GM10248 (cell line): ENCODE measurements around the gene FKBP8.

Source experiments
- CTCF ChIA-PET: fragments of 300-600 bp; sonication (Branson Sonifier 250); formaldehyde crosslinking; extraction: SDS; loops from one replicate; lab custom pipeline; 2021; ENCODE audit warnings: antibody characterized with exemption; lab: Yijun Ruan, JAX
- POLR2A ChIA-PET: fragments of 350-650 bp; sonication (Branson Sonifier 250); formaldehyde crosslinking; extraction: SDS; loops from one replicate; lab custom pipeline; 2020; ENCODE audit warnings: antibody characterized with exemption; lab: Yijun Ruan, JAX
- DNase-seq: peaks from one replicate; pipeline ENCODE4 v3.0.0; 2012; ENCODE audit errors: extremely low spot score
- TF ChIP-seq, protein P1 (sequence below): IDR thresholded peaks from 2 replicates; pipeline ENCODE4 v1.5.1; 2012; ENCODE audit warnings: mild to moderate bottlenecking, low read depth; ENCODE audit errors: extremely low read depth, missing control alignments, control extremely low read depth

The FKBP8 gene

DNA sequence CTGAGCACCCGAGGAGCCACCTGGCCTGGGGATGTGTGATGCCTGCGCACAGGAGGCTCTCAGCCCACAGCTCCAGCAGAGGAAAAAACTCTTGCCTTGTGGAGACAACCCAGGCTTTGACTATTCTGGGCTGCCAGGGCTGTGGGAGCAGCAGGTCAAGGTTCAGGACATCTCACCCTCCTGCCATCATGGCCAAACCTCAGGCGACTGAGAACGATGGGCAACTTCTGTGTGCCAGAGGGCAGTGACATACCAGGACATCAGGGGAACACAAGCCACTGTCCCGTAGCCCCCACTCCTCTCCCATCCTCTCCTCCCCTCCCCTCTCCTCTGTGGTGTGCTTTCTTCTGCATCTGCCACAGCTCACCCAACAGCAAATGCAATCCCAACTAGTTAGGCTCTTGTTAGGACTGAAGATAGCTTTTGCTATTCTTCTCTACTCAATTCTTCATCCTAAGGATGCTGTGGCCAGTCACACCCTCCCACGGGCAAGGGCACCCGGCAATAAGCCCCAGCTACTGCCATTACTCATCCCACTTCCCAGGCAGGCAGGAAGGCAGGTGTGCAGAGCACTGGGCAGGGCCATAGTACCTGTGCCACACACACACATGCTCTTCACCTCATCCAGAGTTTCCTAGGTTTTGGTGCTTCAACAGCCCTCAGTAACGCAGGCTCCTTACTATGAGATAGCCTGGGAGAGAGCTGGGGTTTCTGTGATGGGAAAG, 38.3 kb downstream of the FKBP8 start:
- DNase-seq, result no peak
- ChIA-PET POLR2A (interaction anchor here (0.6 kb wide), 1 partner anchor 43 kb away, joined by 4 read pairs; no protein-coding TSS in a partner anchor), CTCF (interaction anchor here (0.9 to 6.7 kb wide), 4 partner anchors 9 to 44 kb away, joined by 3 to 38 read pairs (median 4); no protein-coding TSS in a partner anchor)
- TF ChIP-seq, protein P1, sequence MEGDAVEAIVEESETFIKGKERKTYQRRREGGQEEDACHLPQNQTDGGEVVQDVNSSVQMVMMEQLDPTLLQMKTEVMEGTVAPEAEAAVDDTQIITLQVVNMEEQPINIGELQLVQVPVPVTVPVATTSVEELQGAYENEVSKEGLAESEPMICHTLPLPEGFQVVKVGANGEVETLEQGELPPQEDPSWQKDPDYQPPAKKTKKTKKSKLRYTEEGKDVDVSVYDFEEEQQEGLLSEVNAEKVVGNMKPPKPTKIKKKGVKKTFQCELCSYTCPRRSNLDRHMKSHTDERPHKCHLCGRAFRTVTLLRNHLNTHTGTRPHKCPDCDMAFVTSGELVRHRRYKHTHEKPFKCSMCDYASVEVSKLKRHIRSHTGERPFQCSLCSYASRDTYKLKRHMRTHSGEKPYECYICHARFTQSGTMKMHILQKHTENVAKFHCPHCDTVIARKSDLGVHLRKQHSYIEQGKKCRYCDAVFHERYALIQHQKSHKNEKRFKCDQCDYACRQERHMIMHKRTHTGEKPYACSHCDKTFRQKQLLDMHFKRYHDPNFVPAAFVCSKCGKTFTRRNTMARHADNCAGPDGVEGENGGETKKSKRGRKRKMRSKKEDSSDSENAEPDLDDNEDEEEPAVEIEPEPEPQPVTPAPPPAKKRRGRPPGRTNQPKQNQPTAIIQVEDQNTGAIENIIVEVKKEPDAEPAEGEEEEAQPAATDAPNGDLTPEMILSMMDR, result no peak

GRCh38 chr19:18503971-18504885, 39.1 kb downstream of the FKBP8 start:
- TF ChIP-seq, protein P1, result no peak
- DNase-seq, result peak; percentile 74
- ChIA-PET CTCF (interaction anchor here (1.7 to 6.7 kb wide), 3 partner anchors 9 to 36 kb away, joined by 4 to 38 read pairs (median 5); no protein-coding TSS in a partner anchor), POLR2A (interaction anchor here (0.5 kb wide), 1 partner anchor 21 kb away, joined by 3 read pairs; no protein-coding TSS in a partner anchor)

- TF ChIP-seq, protein P1, result no peak
- ChIA-PET CTCF (interaction anchor here (0.8 to 6.7 kb wide), 4 partner anchors 8 to 37 kb away, joined by 3 to 38 read pairs (median 4); no protein-coding TSS in a partner anchor), POLR2A (no interaction called here)
- DNase-seq, result no peak
Observed at GRCh38 chr19:18503337-18503970, 39.9 kb downstream of the FKBP8 start.

DNA sequence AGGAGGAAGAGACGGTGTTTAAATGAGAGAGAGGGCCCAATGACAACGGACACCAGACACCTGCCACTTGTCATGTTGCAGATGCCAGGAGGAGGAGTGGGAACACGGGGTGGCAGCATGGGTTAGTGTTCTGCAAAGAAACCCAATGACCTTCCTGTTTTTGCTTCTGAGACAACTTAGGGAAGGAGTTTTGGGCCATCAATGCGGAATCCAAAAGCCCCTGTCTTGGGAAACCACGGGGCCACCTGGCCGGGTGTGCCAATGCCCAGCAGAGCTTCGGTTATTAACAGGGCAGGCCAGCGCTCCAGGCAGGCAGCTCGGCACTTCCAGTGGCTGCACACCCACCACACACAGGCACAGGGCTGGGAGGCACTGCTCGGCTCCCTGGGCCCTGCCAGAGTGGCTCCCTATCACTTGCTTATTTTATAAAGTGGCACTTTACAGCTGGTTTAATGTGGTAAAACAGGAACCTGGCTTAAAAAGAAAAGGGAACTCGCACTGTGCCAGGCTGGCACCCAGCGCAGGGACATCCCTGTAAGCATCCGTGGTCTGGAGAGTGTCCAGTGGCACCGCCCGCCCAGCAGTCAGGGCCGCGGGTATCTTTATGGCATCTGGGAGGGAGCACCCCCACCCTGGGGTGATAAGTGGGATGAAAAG, 40.6 kb downstream of the FKBP8 start:
- ChIA-PET POLR2A (interaction anchor here (0.5 kb wide), 1 partner anchor 11 kb away, joined by 3 read pairs; no protein-coding TSS in a partner anchor), CTCF (interaction anchor here (0.8 to 6.7 kb wide), 3 partner anchors 18 to 36 kb away, joined by 3 to 38 read pairs (median 4); no protein-coding TSS in a partner anchor)
- TF ChIP-seq, protein P1, result no peak
- DNase-seq, result no peak

DNA sequence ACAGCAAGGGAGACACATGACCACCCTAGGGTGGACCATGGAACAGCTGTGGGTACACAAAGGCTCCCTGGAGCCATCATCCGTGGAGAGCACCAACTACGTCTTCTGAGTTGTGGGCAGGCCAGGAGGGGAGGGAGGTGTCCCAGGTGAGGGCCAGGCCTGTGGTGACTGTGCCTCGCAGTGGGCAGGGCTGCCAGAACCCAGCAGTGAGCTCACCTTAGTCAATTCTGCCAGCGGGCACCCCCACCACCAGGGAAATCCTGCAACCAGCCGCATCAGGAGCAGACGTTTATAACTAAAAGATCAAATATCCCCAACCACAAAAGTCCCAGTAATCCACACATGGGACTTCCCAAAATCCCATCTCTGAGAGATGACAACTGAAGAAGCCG, 41.1 kb downstream of the FKBP8 start:
- CTCF ChIA-PET, result interaction anchor here (1.0 to 6.7 kb wide), 2 partner anchors 18 to 41 kb away, joined by 3 to 38 read pairs; no protein-coding TSS in a partner anchor
- TF ChIP-seq, protein P1, result no peak
- DNase-seq, result no peak
- POLR2A ChIA-PET, result interaction anchor here (0.5 kb wide), 1 partner anchor 12 kb away, joined by 3 read pairs; no protein-coding TSS in a partner anchor
